Fibroblast of mammary gland (primary cell): Measurements from ENCODE around the gene SYMPK.
"Not testable (repeated sequence)": the region's sequence is repeated elsewhere in the genome, so short reads cannot be mapped to it uniquely, and the experiment has no call there.

Source experiments
- DNase-seq: peaks from one replicate; pipeline ENCODE4 v3.0.0-alpha.2; 2010; ENCODE audit warnings: low read depth
- H3K4me3 ChIP-seq: 2 replicates; pipeline ENCODE4 v1.5.1; 2011; ENCODE audit warnings: low read depth, mild to moderate bottlenecking, low read length, moderate library complexity; ENCODE audit not compliant: control insufficient read depth
- CTCF ChIP-seq: conservative IDR thresholded peaks from 2 replicates; pipeline ENCODE4 v1.5.1; 2011; ENCODE audit warnings: low read depth, low read length, inconsistent platforms; ENCODE audit not compliant: control insufficient read depth, insufficient read depth

SYMPK gene

GRCh38 chr19:45804140-45804958 is 58.6 kb downstream of the SYMPK start:
- H3K4me3 ChIP-seq: no peak overlapping the region
- DNase-seq: no peak
- TF ChIP-seq CTCF: no peak

GRCh38 chr19:45801603-45802175 is 61.3 kb downstream of the SYMPK start:
- no peak overlapping the region for H3K4me3 ChIP-seq
- no peak for DNase-seq
- no peak for TF ChIP-seq CTCF

- no peak for TF ChIP-seq CTCF
- DNase-seq: peak; percentile 62
- H3K4me3 ChIP-seq: no peak overlapping the region
These were observed 62.8 kb downstream of the SYMPK start for GRCh38 chr19:45800070-45800553.

GRCh38 chr19:45799541-45799940 is 63.4 kb downstream of the SYMPK start:
- not testable (repeated sequence) for DNase-seq, H3K4me3 ChIP-seq

- DNase-seq: peak; percentile 79
- H3K4me3 ChIP-seq: no peak overlapping the region
- TF ChIP-seq CTCF: peak; percentile 71
These were observed 63.9 kb downstream of the SYMPK start for GRCh38 chr19:45798995-45799517.

GRCh38 chr19:45794627-45795026 is 68.3 kb downstream of the SYMPK start:
- DNase-seq: no peak
- no peak for TF ChIP-seq CTCF
- H3K4me3 ChIP-seq: no peak overlapping the region

GRCh38 chr19:45793876-45794275 is 69.1 kb downstream of the SYMPK start:
- no peak for TF ChIP-seq CTCF
- no peak for DNase-seq
- no peak overlapping the region for H3K4me3 ChIP-seq
